Omental fat pad (tissue), 4 donors: ENCODE measurements around the gene HECTD3. TPM values are rescaled to one million over a fixed set of nuclear protein-coding genes. Genes with fewer than 3 reads are reported as not detected.

Experiments used
- ATAC-seq: fragments of 150-250 bp; one replicate; pipeline ENCODE4 v1.9.1; 2016; ENCODE audit warnings: mild to moderate bottlenecking, moderate library complexity; ENCODE audit not compliant: low FRiP score
- DNase-seq: peaks from one replicate; pipeline ENCODE4 v3.0.0-alpha.2; 2019; ENCODE audit warnings: low spot score
- total RNA-seq, 4 donors: library from RNA; depleted of rRNA; stranded (reverse); fragments of >200 nt; gene quantifications; one replicate each; pipeline ENCODE4 v1.1.0, GENCODE V29; 2016
- TF ChIP-seq, protein P1 (sequence below), 3 donors: fragments of 450-650 bp; IDR thresholded peaks; one replicate each; pipeline ENCODE4 v1.5.1; 2016 to 2017; ENCODE audit warnings: antibody characterized with exemption in 3 of 3, mild to moderate bottlenecking in 3 of 3, moderate library complexity in 2 of 3

The HECTD3 gene
- total RNA-seq, 4 donors from 2014 or later, result 27.1 to 43.2 (median 38.1) TPM

DNA sequence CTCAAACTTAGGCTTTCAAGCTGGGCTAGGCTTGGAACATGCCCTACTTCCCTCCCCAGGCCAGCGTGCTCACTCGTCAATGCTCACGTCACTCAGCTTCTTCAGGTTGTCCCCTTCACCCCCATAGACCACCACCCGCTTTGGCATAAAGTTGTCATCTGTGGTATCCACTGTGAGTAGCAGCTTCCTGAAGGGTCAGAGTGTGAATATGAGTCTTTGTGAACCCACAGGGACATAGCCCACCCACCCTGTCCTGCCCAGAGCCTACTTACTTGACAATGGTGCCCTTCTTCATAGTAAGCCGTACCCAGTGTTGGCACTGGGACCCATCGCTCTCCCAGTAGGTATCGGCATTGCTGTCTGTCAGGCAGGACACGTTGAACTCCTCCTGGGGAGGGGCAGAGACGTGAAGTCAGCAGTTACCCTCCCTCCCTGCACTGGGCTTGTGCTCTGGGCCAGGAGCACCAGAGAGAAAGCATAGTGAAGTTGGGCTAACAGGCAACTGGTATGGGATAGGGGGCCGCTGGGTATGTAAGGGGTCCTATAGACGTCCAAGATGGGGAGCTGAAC, 1.7 kb downstream of the HECTD3 start:
- no peak for DNase-seq
- TF ChIP-seq, protein P1, sequence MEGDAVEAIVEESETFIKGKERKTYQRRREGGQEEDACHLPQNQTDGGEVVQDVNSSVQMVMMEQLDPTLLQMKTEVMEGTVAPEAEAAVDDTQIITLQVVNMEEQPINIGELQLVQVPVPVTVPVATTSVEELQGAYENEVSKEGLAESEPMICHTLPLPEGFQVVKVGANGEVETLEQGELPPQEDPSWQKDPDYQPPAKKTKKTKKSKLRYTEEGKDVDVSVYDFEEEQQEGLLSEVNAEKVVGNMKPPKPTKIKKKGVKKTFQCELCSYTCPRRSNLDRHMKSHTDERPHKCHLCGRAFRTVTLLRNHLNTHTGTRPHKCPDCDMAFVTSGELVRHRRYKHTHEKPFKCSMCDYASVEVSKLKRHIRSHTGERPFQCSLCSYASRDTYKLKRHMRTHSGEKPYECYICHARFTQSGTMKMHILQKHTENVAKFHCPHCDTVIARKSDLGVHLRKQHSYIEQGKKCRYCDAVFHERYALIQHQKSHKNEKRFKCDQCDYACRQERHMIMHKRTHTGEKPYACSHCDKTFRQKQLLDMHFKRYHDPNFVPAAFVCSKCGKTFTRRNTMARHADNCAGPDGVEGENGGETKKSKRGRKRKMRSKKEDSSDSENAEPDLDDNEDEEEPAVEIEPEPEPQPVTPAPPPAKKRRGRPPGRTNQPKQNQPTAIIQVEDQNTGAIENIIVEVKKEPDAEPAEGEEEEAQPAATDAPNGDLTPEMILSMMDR (IDR thresholded peaks at IDR 0.05), result no peak
- no peak for ATAC-seq

DNA sequence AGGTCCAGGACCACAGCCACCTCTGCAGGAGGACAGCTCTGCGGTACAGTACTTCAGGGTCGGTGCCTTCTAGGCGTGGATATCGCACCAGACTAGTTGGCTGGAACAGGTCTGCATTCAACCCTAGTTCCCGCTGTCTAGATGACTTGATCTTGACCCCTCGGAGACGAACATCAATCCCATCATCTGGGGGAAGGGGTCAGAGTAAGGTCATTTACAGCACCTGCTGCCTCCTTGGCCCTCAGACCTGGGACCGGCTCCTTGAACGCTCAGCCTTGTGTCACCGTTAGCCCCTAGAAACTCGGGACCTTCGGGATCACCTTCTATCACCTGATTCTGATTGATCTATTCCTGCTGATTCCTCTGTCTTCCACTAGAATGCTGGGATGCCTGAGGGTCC, 2.6 kb downstream of the HECTD3 start:
- ATAC-seq, result no peak
- no peak for DNase-seq
- TF ChIP-seq, protein P1 (IDR thresholded peaks at IDR 0.05), result no peak

DNA sequence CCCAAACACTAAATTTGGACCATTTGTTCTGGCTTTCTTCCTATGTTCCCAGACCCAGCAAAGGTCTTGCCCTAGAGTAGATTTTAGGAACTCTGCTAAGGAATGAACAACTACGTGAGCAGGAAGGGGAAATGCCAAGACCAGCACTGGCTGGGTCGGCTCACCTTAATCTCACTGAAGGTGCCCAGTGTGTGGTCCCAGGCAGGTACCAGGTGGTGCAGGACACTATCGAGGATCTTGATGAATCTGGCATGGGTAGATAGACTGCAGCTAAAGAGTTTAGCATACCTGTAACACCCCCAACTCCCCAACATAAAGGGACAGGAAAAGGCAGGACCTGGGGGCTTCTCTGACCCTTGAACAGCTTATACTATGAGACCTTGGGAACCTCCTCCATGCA, 3.0 kb downstream of the HECTD3 start:
- no peak for DNase-seq
- ATAC-seq, result no peak
- TF ChIP-seq, protein P1 (IDR thresholded peaks at IDR 0.05), result no peak

DNA sequence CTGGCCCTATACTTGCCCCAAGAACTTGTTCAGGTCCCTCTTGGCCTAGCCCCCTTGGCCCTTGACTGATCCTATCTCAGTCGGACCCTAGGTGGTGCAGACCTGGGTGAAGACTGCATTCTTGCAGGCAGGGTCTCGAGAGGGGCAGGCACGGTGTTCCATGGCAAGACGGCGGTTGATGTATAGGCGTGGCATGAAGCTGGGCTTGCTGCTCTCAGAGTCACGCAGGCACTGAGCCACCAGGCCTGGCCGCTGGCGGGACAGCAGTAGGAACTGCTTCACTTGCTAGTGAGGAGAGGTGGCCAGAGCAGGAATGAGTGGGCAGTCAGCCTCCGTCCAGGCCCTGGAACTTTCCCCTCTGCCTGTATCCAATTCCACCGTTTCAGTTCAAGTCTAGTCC, 3.8 kb downstream of the HECTD3 start:
- TF ChIP-seq, protein P1 (IDR thresholded peaks at IDR 0.05), result no peak
- ATAC-seq, result no peak
- DNase-seq, result no peak

DNA sequence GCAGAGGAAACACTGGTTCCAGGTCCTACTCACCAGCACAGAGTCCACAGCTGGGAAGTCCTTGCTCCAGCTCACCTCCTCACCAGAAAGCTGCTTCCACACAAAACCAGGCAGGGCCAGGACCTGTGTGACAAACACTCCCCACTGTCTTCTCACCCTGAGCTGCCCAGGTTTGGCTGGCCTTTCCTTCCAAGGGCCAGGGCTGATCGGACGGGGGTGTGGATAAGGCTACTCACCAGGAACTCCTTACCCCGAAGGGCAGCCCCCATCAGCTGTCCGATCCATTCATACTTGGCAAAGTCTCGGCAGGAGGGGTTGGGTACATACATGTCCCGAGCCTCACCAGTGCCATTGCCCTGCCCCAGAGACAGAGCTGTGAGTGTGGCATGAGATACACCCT, 5.4 kb downstream of the HECTD3 start:
- TF ChIP-seq, protein P1 (IDR thresholded peaks at IDR 0.05), result no peak
- no peak for DNase-seq
- ATAC-seq, result no peak

DNA sequence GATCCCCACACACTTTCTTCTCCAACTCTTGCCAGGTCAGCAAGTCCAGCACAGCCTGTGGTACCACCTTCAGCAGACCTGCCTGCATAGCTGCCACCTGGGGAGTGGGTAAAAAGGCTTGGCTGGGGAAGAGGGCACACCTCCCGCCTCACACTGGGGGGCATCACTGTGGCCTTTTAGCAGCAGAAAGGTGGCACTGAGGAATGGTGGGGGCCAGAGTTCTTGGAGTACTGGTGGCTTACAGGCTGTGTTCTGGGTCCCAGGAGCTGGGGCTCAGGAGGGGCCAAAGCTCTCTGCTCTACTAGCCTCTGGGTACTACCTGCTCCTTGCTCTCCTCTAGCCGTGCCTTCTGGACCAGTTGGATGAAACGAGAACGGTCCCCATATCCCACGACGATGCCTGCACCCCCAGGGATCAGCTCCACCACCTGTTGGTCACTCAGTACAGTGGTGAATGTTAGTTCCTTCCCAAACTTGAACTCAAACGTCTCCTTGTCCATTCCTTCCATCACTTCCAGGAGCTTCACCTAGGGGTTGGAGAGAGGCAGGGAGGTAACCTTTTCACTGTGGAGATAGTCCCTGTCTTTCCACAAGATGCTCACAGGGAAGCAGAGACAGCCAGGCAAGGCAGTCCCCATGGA, 6.7 kb downstream of the HECTD3 start:
- ATAC-seq (no peak), DNase-seq (no peak)

More for the DNA sequence above, 6.7 kb downstream of the HECTD3 start:
- TF ChIP-seq, protein P1 (IDR thresholded peaks at IDR 0.05), result no peak
